Astrocyte of the cerebellum (primary cell): ENCODE results near the gene DOCK3.
"Not testable (repeated sequence)": the region's sequence is repeated elsewhere in the genome, so short reads cannot be mapped to it uniquely, and the experiment has no call there.

Source experiments
- DNase-seq: peaks from one replicate; pipeline ENCODE4 v3.0.0-alpha.2; 2011; ENCODE audit warnings: low read depth
- H3K4me3 ChIP-seq: 2 replicates; pipeline ENCODE4 v1.5.1; 2011; ENCODE audit warnings: mild to moderate bottlenecking, low read depth, low read length, moderate library complexity
- CTCF ChIP-seq: IDR thresholded peaks from 2 replicates; pipeline ENCODE4 v1.5.1; 2012; ENCODE audit warnings: low read length, low read depth, moderate library complexity, mild to moderate bottlenecking; ENCODE audit errors: missing control alignments
- in situ Hi-C: cut with HindIII; loops from 2 replicates; pipeline ENCODE4 v1.10.0; 2017; ENCODE audit warnings: low sequenced_read_pairs

The DOCK3 gene

GRCh38 chr3:51173518-51174271 is 499.0 kb downstream of the DOCK3 start:
- in situ Hi-C loops: no loop called here
- no peak overlapping the region for H3K4me3 ChIP-seq
- no peak for DNase-seq
- no peak for TF ChIP-seq CTCF

GRCh38 chr3:51176923-51177322 is 502.2 kb downstream of the DOCK3 start:
- in situ Hi-C loops: no loop called here
- no peak for DNase-seq
- no peak overlapping the region for H3K4me3 ChIP-seq
- no peak for TF ChIP-seq CTCF

- H3K4me3 ChIP-seq, DNase-seq, in situ Hi-C loops: not testable (repeated sequence)
Observed at GRCh38 chr3:51186446-51186845, 511.7 kb downstream of the DOCK3 start.

GRCh38 chr3:51190199-51190598 is 515.5 kb downstream of the DOCK3 start:
- no peak for TF ChIP-seq CTCF
- no peak for DNase-seq
- in situ Hi-C loops: no loop called here
- no peak overlapping the region for H3K4me3 ChIP-seq

- in situ Hi-C loops: no loop called here
- H3K4me3 ChIP-seq: no peak overlapping the region
- TF ChIP-seq CTCF: no peak
- DNase-seq: no peak
Observed at GRCh38 chr3:51190827-51191226, 516.1 kb downstream of the DOCK3 start.

- in situ Hi-C loops: no loop called here
- H3K4me3 ChIP-seq: no peak overlapping the region
Observed at GRCh38 chr3:51191768-51192167, 517.0 kb downstream of the DOCK3 start.

More at GRCh38 chr3:51191768-51192167, 517.0 kb downstream of the DOCK3 start:
- no peak for TF ChIP-seq CTCF
- DNase-seq: no peak
